Thyroid gland (tissue), 4 donors: ENCODE measurements around the gene VPS26C.

Experiments used
- POLR2A ChIP-seq, 2 donors: fragments of 450-650 bp; IDR thresholded peaks; one replicate each; pipeline ENCODE4 v1.6.1; 2017; ENCODE audit warnings: antibody characterized with exemption in 2 of 2, mild to moderate bottlenecking in 2 of 2, moderate library complexity in 1 of 2
- TF ChIP-seq, protein P1 (sequence below), 6 experiments: fragments of 200-600 bp in 3 of 6; fragments of 450-650 bp in 3 of 6; sonication (generic) in 3 of 6; IDR thresholded peaks; one replicate each; pipeline ENCODE4 v1.5.1; 2016 to 2019; ENCODE audit warnings: antibody characterized with exemption in 6 of 6, mild to moderate bottlenecking in 2 of 6, inconsistent platforms in 1 of 6, moderate library complexity in 1 of 6

DNA sequence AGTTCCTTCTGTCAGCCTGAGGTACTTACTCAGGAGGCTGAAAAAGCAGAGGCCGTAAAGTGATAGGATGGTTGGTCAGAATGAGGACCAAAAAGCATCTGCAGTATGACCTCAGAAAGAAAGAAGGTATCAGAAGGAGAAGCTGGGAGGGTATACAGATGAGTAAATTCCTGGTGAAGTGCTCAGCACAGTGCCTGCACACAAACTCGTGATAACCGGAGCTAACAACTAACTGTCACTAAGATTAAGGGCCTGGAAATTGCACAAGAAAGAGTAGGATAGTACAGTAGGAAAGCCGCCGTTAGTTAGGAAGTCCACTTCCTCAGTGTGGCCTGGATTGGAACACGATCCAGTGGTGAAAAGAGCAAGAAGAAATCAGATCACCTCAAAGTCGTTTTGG, 62.6 kb downstream of the VPS26C start:
- TF ChIP-seq POLR2A (IDR thresholded peaks at IDR 0.05): no peak
- TF ChIP-seq, protein P1, sequence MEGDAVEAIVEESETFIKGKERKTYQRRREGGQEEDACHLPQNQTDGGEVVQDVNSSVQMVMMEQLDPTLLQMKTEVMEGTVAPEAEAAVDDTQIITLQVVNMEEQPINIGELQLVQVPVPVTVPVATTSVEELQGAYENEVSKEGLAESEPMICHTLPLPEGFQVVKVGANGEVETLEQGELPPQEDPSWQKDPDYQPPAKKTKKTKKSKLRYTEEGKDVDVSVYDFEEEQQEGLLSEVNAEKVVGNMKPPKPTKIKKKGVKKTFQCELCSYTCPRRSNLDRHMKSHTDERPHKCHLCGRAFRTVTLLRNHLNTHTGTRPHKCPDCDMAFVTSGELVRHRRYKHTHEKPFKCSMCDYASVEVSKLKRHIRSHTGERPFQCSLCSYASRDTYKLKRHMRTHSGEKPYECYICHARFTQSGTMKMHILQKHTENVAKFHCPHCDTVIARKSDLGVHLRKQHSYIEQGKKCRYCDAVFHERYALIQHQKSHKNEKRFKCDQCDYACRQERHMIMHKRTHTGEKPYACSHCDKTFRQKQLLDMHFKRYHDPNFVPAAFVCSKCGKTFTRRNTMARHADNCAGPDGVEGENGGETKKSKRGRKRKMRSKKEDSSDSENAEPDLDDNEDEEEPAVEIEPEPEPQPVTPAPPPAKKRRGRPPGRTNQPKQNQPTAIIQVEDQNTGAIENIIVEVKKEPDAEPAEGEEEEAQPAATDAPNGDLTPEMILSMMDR (IDR thresholded peaks at IDR 0.05): no peak
